Right ventricle myocardium superior (tissue), 1 donor: ENCODE data around the gene CLIC5. TPM values are rescaled to one million over a fixed set of nuclear protein-coding genes. Genes with fewer than 3 reads are reported as not detected.

Experiments used
- ATAC-seq: fragments of 200-7000 bp; cut with Tn5 transposase; one replicate; pipeline ENCODE4 v1.9.1; 2020; ENCODE audit warnings: mild to moderate bottlenecking; ENCODE audit not compliant: poor library complexity
- DNase-seq: peaks from one replicate; pipeline ENCODE4 v3.0.0-alpha.2; 2020
- intact Hi-C: fragments of 100-400 bp; cut with DNase I; formaldehyde crosslinking; loops from one replicate; pipeline ENCODE4 v1.11.2; 2022
- total RNA-seq: library from RNA; stranded (reverse); fragmentation: NEBNext Ultra II Directional; extraction: Animal tissue kit (Norgen Biotek cat#: 25700); gene quantifications from one replicate; pipeline ENCODE4 v1.2.1, GENCODE V29; 2021
- donor health status: DM: no; HTN: yes; CAD: no; lungs with severe emphysema.

CLIC5 gene
- total RNA-seq, 1 donor from 2014 or later = 279 TPM

DNA sequence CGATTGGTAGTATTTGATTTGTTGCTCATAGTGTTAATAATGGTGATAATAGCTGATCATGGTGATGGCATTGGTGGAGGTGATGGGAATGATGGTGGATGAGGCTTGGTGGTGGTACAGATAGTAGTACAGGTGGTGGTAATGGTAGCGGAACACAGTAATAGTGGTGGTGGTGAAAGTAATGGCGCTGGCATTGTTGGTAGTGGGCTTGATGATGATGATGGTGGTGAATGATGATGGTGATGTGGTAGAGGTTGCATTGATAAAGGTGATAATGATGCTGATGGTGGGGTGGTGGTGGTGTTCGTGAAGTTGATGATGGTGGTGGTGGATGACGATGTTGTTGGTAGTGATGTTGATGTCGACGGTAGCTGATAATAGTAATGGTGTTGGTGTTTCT is 24.6 kb upstream of the CLIC5 start:
- intact Hi-C loops = no loop called here
- ATAC-seq (no peak), DNase-seq (no peak)

DNA sequence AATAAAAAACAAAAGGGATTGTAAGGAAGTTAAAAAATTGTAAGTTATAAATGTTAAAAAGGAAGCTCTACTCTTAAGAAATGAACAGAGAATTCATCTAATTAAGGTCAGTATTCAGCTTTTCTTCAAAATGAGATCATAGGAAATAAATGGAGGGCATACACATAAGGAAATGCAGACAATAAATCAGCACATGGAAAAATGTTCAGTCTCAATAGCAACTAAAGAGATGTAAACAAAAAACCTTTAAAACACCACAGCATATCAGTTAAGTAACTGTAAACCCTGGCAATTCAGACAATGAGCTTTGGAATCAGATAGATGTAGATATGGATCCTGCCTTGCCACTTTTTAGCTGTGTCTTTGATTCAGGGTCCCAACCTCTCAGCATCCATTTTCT is 24.0 kb upstream of the CLIC5 start:
- intact Hi-C loops = no loop called here
- no peak for DNase-seq
- no peak for ATAC-seq

DNA sequence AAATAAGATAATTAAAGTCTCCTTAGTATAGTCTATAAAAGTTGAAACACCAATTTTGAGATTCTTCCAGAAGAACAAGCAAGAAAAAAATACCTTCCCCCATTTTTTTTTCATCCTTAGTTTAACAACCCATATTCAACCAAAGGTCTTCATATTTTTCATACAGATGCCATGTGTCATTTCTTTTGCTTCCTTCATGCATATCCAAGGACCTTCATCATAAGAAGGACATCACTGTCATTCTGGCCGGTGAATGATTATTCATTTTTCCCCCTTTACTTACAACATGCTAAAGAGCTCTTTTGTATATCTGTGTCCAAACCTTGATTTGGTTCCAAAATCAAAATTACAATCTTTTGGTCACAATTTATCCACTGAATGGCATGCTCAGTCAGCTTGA is 21.3 kb upstream of the CLIC5 start:
- ATAC-seq (no peak), DNase-seq (no peak)
- intact Hi-C loops = no loop called here

DNA sequence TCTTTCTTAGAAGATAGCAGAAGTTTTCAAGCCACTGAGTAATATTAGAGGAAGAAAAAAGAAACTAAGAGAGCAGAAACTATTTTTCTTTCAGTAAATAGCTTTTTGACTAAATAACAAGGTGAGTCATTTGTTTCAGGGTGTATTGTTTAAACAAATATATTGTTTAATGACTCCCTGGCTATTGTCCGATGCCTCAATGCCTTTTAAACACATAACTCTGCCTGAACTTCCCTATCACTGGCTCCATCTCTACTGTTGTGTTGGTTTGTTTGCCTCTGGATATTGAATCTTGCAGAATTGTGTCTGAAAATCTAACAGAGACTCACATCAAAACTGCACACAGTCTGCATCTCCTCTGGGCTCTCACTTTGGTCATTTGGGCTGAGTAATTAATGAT is 19.6 kb upstream of the CLIC5 start:
- intact Hi-C loops = no loop called here
- ATAC-seq (no peak), DNase-seq (no peak)

DNA sequence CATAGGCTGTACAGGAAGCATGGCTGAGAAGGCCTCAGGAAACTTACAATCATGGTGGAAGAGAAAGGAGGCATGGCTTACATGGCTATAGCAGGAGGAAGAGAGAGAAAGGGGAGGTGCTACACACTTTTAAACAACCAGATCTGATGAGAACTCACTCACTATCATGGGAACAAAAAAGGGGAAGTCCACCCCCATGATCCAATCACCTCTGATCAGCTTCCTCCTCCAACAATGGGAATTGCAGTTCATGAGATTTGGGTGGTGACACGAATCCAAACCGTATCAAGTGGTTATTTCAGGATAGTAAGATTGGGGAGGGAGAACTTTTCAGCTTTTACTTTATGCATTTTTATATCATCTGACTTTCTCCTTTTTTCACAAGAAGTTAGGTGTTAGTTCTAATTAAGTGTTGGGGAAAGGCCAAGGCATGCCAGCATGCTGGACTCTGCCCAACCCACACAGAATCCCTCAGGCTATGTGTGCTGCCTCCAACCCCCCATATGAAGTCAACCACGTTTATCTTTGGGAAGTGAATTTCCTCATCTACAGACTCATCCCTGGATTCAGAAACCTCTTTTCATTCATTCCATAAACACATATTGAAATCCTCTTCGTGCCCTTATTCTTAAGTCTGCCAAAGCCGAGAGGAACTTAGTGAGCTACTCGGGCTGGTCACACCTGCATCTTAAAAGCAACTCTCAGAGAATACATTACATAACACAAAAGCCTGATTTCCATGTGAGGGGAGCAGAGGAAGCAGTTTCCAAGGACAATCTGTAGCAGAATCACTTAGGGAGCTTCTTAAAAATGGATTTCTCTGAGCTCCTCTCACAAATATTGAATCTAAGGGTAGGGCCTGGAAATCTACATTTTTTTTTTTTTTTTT is 16.7 kb upstream of the CLIC5 start:
- intact Hi-C loops = no loop called here
- DNase-seq (no peak), ATAC-seq (no peak)

DNA sequence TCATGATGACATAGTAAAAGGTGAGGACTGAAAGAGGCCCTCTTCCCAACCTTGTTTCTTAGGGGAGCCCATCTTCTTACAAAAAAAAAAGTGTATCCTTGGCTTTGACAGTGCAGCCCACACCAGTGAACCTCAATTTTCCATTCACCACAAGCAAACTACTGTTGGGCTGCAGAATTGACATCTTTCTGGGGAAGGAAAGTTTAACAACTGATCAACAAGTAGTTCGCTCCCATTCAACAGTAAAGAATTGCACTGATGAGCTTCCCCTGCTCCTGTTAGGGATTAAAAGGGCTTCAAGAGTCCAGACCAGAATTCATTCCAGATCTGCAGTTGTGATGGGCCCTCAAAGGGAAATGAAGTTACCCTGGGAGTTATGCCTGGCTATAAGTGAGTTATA is 13.9 kb upstream of the CLIC5 start:
- ATAC-seq (no peak), DNase-seq (no peak)
- intact Hi-C loops = no loop called here

DNA sequence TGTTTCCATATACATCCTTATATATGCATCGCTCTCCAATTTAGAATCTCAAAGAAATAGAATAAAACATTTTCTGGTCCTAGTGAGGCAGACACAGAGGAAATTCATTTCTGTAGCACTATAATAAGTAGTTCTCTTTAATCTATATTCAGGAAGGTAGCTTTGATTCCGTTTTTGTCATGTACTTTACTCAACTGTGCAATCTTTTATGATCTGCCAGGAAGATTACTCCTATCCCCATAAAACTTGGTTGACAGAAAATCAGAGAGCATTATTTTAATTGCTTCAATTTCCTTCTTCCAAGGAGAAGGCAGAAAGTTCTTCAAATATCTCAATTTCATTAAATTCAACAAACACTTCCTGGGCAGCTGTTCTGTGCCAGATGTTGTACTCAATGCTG is 10.6 kb upstream of the CLIC5 start:
- no peak for DNase-seq
- ATAC-seq = no peak
- intact Hi-C loops = no loop called here

DNA sequence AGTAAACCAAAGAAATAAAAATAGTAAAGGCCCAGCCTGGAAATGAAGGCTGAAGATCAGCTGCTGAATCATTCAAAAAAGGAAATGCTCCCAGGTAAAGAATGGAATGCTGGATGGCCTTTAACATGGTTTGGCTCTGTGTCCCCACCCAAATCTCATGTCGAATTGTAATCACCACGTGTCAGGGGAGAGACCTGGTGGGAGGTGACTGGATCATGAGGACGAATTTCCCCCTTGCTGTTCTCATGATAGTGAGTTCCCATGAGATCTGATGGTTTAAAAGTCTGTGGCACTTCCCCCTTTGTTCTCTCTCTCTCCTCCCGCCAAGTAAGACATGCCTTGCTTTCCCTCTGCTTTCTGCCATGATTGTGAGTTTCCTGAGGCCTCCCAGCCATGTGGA is 9.9 kb upstream of the CLIC5 start:
- ATAC-seq = no peak
- no peak for DNase-seq
- intact Hi-C loops = no loop called here

DNA sequence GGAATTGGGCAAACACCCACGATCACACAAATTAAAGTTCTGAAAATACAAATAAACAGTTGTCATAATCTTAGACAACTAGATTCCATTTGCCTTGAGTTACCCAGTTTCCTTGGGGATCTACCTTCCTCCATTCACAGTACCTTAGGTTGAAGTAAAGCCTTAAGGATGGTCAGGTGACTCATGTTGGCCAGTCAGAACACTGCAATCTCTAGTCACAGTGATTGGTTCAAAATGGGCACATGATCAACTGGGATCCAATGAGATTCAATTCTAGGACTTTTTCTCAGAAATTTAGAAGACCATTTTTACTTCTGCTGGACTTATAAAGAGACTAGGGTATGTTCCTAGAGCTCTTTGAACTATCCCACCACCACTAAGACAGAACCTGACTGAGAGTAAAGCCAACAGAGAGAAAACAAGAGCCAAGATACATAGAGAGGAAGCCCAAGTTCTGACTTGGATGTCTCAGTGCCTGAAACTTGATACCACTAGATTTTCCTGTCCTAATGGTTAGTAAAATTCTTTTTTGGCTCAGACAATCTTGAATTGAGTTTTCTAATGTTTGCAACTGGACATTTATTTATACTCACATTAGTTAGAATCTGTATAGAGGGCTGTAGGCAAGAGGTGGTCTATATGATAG is 8.6 kb upstream of the CLIC5 start:
- peak; percentile 52 for ATAC-seq
- DNase-seq = no peak
- intact Hi-C loops = no loop called here

DNA sequence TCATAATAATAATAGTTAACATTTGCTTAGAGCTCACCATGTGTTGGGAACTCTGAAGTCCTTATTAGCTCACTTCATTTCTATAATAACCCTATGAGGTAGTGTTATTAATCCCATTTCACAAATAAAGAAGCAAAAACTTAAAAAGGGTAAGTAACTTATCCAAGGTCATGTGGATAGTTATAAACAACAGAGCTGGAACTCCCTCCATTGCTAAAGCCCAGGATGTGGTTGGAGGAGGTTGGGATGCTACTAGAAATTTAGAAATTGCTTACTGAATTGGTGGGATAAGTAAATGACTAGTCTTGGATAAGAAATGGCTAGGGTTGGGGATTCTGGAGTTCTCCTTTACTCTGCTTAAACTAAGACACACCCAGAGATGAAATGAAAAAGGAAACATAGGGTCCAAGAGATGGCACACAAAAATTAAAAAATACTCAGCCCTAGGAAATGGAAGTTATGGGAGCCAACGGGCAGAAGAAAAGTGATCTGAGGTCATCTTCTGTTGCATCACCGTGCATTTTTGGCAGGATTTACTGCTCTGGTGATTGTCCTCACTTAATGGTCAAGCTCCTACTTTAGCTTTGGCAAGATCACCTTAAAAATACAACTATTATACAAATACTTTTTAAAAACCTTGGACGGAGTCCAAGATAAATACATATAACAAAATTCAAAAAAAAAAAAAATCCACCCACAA is 7.7 kb upstream of the CLIC5 start:
- intact Hi-C loops = no loop called here
- peak; percentile 82 for ATAC-seq
- no peak for DNase-seq

DNA sequence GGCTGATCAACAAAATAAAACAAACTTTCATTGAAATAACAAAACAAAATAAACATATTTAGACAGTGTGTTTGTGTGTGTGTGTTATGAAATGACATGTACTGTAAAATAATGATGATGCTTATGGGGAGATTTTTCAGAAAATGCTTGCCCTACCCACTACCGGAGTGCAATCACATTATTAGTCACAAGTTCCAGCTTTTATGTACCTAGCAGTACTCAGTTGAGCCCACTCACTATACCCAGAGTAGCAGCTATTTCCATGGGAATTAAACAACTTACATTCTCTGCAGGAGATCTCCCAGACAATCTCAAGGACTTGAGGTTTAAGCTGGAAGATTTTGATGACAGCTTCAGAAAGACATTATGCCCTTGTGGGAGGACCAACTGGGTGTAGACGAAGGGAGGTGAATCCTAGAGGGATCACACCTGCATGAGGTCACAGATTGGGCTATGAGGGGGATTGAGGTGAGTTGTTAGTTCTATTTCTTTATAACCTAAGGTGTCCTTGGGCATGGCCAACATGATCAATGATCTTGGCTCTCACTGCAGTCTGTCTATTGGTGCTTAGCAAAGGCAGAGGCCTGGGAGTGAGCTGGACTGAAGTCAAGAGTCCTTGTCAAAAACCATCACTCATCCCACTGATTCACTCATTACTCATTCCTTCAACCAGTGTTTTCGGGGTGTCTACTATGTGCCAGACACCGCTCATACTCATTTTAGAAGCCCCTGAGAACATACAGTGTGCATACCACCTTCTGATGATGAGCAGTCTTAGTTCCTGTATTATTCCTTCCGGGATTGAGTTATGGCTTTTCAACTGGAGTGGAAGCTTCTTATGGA is 6.7 kb upstream of the CLIC5 start:
- intact Hi-C loops = no loop called here
- ATAC-seq (no peak), DNase-seq (no peak)

DNA sequence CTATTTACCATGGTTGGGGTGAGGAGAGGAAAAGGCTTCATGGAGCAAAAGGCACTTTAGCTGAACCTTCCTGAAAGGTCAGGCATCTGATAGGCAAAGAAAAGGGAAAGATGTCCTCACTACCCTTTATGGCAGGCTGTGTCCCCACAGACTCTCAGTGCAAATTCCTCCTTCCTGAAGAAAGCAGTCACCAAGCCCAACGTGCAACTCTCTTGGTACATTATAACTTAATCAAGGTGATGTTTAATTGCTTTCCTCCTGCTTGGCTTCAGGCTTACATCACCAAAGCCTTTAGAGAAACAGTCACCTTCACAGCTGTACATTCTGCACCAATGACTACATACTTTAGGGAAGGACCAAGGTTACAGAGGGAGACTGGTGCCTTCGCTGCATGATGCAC is 2.1 kb upstream of the CLIC5 start:
- ATAC-seq = no peak

DNA sequence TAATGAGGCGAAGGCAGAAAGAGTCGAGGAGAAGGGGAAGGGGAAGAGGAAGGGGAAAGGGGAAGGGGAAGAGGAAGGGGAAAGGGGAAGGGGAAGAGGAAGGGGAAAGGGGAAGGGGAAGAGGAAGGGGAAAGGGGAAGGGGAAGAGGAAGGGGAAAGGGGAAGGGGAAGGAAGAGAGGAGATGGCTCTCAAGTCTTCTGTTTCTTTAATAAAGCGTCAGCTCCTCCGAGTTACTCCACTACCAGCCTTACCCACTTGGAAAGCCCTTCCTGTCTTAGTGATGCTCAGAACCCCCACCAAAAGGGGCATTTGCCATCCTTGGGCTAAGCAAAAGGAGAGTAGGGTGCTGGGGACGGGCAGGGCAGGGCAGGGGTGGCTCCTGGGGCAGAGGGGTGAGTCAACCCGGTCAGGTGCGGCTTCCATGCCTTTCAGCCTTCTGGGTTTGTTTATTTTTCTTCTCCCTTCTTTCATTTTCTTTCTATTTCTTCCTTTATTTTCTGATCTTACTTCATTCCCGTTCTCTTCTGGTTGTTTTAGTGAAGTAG is 476 bp upstream of the CLIC5 start:
- intact Hi-C loops = no loop called here
- no peak for ATAC-seq
- DNase-seq = no peak

More for the DNA sequence above, 2.1 kb upstream of the CLIC5 start:
- intact Hi-C loops = no loop called here
- DNase-seq = no peak

DNA sequence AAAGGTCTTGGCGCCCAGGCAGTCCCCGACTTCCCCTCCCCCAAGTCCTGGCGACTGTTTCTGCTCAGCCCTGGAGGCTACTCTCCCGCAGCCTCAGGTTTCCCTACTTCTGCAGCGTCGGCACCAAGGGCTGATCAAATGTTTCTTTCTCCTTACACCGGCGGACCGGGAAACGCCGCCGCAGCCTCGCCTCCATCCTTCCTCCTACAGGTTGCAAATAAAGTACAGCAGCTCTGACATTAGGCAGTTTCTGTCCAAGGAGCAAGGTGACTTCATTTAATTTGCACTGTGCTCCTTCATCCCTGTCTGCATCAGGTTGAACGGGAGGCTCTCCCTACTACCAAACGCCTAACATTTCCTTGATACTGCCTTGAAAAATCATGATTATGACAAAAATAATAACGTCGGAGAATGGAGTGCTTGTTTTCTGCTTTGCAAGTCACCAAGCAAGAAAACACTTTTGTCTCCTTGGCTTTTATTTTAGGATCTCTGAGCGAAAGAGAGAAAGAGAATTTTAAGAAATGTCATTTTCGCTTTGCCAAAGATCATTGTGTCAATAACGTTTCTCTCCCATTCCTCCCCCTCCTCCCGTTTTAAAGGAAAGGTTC is 1.0 kb downstream of the CLIC5 start:
- ATAC-seq = peak; percentile 62
- intact Hi-C loops = loop anchor here (5.0 kb wide), 1 partner anchor 57 kb away; no protein-coding TSS in a partner anchor
- DNase-seq = peak; percentile 54

DNA sequence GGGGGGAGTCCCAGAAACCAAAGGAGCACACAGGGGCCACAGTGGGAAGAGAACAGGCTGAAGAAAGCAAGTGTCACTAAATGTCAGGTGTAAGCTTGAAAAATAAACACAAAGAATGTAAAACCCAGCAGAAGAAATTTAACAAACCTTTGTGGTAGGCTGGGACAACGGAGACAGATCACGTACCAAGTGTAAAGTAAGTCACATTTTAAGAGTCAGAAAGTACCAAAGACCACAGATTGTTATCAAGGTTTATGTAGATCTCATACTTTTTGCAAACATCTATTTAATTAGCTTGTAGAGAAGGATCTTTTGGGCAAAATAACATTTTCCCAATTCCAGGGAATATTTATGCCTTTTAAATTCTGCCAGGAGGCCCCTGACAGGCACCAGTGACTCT is 1.6 kb downstream of the CLIC5 start:
- ATAC-seq (no peak), DNase-seq (no peak)
- intact Hi-C loops = loop anchor here (5.0 kb wide), 1 partner anchor 57 kb away; no protein-coding TSS in a partner anchor

DNA sequence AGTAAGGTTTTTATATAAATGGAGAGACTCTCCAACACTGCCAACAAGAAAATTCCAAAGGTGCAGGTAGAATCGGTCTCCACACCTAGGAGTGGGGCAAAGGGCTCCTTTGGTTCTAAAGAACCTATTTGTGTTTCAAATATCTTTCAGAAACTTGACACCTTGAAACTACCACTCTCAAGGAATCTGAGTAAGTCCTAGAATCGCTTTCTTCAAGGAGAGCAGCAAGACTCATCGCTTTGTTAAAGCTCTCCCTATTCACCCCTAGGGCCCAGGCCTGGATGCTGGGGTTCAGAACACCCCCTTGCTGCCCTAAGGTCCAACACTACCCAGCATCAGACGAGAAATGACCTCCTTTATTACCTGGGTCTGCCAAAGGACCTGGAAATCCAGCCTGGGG is 2.0 kb downstream of the CLIC5 start:
- no peak for DNase-seq
- no peak for ATAC-seq
- intact Hi-C loops = loop anchor here (5.0 kb wide), 1 partner anchor 56 kb away; no protein-coding TSS in a partner anchor

DNA sequence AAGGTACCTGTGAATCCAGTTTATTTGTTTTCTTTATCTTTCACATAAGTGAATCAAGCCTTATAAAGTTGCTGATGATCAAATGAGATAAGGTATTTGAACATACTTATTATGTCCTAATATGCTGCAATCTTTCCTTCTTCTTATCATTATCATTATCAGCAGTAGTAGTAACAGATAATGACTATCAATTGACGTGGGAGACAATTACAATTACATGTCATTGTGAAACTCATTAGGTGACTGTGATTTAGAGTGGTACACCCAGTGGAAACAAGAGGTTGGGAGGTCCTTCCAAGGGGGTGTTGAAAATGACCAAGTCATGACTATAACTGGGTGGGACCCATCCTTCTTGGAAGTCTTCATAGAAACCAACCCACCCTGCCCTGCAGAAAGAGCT is 2.8 kb downstream of the CLIC5 start:
- intact Hi-C loops = loop anchor here (5.0 kb wide), 1 partner anchor 56 kb away; no protein-coding TSS in a partner anchor
- no peak for ATAC-seq
- no peak for DNase-seq
